Activated CD8-positive, alpha-beta memory T cell treated with anti-CD3 and anti-CD28 coated beads, Interleukin-2, amount 10 ng/mL, durations not matched to agents 7 days and 5 days (primary cell): Measurements from ENCODE around the gene CCDC18. TPM values are rescaled to one million over a fixed set of nuclear protein-coding genes. Genes with fewer than 3 reads are reported as not detected.
"Not testable (repeated sequence)": the region's sequence is repeated elsewhere in the genome, so short reads cannot be mapped to it uniquely, and the experiment has no call there.

Experiments used
- ATAC-seq: fragments of 150-1000 bp; cut with Tn5 transposase; one replicate; pipeline ENCODE4 v1.10.0; 2021; ENCODE audit warnings: moderate library complexity
- CTCF ChIA-PET: fragments of 350-600 bp; sonication (Branson Sonifier 250); formaldehyde crosslinking; loops from one replicate; lab custom pipeline; 2021; ENCODE audit warnings: antibody characterized with exemption; lab: Charles Lee
- DNase-seq: peaks from one replicate; pipeline ENCODE4 v3.0.0-alpha.2; 2020
- H3K27ac Mint-ChIP-seq: one replicate; pipeline ENCODE4 v1.8.0; 2021; ENCODE audit warnings: mild to moderate bottlenecking, mixed read lengths
- H3K27me3 Mint-ChIP-seq: one replicate; pipeline ENCODE4 v1.8.0; 2021; ENCODE audit warnings: mixed read lengths
- H3K36me3 Mint-ChIP-seq: one replicate; pipeline ENCODE4 v1.8.0; 2021; ENCODE audit warnings: mild to moderate bottlenecking, mixed read lengths
- H3K4me1 Mint-ChIP-seq: one replicate; pipeline ENCODE4 v1.8.0; 2021; ENCODE audit warnings: mixed read lengths
- H3K4me3 Mint-ChIP-seq: one replicate; pipeline ENCODE4 v1.8.0; 2021; ENCODE audit warnings: mild to moderate bottlenecking, moderate library complexity, mixed read lengths
- H3K9me3 Mint-ChIP-seq: one replicate; pipeline ENCODE4 v1.8.0; 2022; ENCODE audit warnings: low read depth, mixed read lengths
- total RNA-seq, 2 experiments: library from RNA; stranded (reverse); gene quantifications; one replicate each; pipeline ENCODE4 v1.2.3, GENCODE V29; 2021

Gene CCDC18
- total RNA-seq, 2 experiments from 2014 or later, result 30.5 to 37.7 TPM

GRCh38 chr1:93220716-93221115 is 40.2 kb downstream of the CCDC18 start:
- H3K9me3 Mint-ChIP-seq, H3K27me3 Mint-ChIP-seq, CTCF ChIA-PET, DNase-seq, H3K27ac Mint-ChIP-seq, H3K4me3 Mint-ChIP-seq, ATAC-seq: not testable (repeated sequence)
- peaks cover 65% of the 10 kb centered on the region for H3K36me3 Mint-ChIP-seq
- H3K4me1 Mint-ChIP-seq, result peaks cover 24% of the 10 kb centered on the region

- Mint-ChIP-seq H3K27ac (no peak overlapping the region), H3K36me3 (peaks cover 70% of the 10 kb centered on the region), H3K4me3 (no peak overlapping the region), H3K9me3 (peaks cover 4% of the 10 kb centered on the region), H3K4me1 (peaks cover 24% of the 10 kb centered on the region), H3K27me3 (no peaks in the 10 kb centered on the region)
- DNase-seq (no peak), ATAC-seq (no peak)
- CTCF ChIA-PET, result interaction anchor here (1.4 kb wide), 1 partner anchor 159 kb away, joined by 3 read pairs; no protein-coding TSS in a partner anchor
Observed at GRCh38 chr1:93221913-93222312, 41.4 kb downstream of the CCDC18 start.

- H3K27ac Mint-ChIP-seq, result no peak overlapping the region
- no peak for DNase-seq
- CTCF ChIA-PET, result no interaction called here
- H3K36me3 Mint-ChIP-seq, result peaks cover 62% of the 10 kb centered on the region
- H3K9me3 Mint-ChIP-seq, result peaks cover 4% of the 10 kb centered on the region
- no peak overlapping the region for H3K4me3 Mint-ChIP-seq
- H3K27me3 Mint-ChIP-seq, result no peaks in the 10 kb centered on the region
- H3K4me1 Mint-ChIP-seq, result peaks cover 24% of the 10 kb centered on the region
- no peak for ATAC-seq
Observed at GRCh38 chr1:93223023-93223675, 42.6 kb downstream of the CCDC18 start.

GRCh38 chr1:93235261-93235660 is 54.7 kb downstream of the CCDC18 start:
- CTCF ChIA-PET, result no interaction called here
- Mint-ChIP-seq H3K9me3 (peaks cover 10% of the 10 kb centered on the region), H3K4me3 (no peak overlapping the region), H3K4me1 (no peaks in the 10 kb centered on the region), H3K27ac (no peak overlapping the region), H3K36me3 (peaks cover 79% of the 10 kb centered on the region), H3K27me3 (no peaks in the 10 kb centered on the region)
- DNase-seq (no peak), ATAC-seq (no peak)

- H3K4me1 Mint-ChIP-seq, result no peaks in the 10 kb centered on the region
- peaks cover 10% of the 10 kb centered on the region for H3K9me3 Mint-ChIP-seq
- H3K36me3 Mint-ChIP-seq, result peaks cover 81% of the 10 kb centered on the region
- ATAC-seq (no peak), DNase-seq (no peak)
- CTCF ChIA-PET, result no interaction called here
- H3K27me3 Mint-ChIP-seq, result no peaks in the 10 kb centered on the region
- H3K4me3 Mint-ChIP-seq, result no peak overlapping the region
- no peak overlapping the region for H3K27ac Mint-ChIP-seq
Observed at GRCh38 chr1:93237021-93237420, 56.5 kb downstream of the CCDC18 start.

- no peak for ATAC-seq
- Mint-ChIP-seq H3K36me3 (peaks cover 84% of the 10 kb centered on the region), H3K27me3 (no peaks in the 10 kb centered on the region), H3K4me1 (no peaks in the 10 kb centered on the region), H3K27ac (no peak overlapping the region), H3K9me3 (peaks cover 13% of the 10 kb centered on the region), H3K4me3 (no peak overlapping the region)
- DNase-seq, result no peak
- CTCF ChIA-PET, result no interaction called here
Observed at GRCh38 chr1:93238425-93238824, 57.9 kb downstream of the CCDC18 start.

- CTCF ChIA-PET, result no interaction called here
- Mint-ChIP-seq H3K27me3 (no peaks in the 10 kb centered on the region), H3K4me3 (no peak overlapping the region), H3K27ac (no peak overlapping the region), H3K4me1 (no peaks in the 10 kb centered on the region), H3K36me3 (peaks cover 86% of the 10 kb centered on the region), H3K9me3 (peaks cover 20% of the 10 kb centered on the region)
- no peak for DNase-seq
- no peak for ATAC-seq
Observed at GRCh38 chr1:93239863-93240262, 59.3 kb downstream of the CCDC18 start.

GRCh38 chr1:93243233-93243632 is 62.7 kb downstream of the CCDC18 start:
- H3K27ac Mint-ChIP-seq, CTCF ChIA-PET, H3K4me1 Mint-ChIP-seq, ATAC-seq, H3K27me3 Mint-ChIP-seq, H3K4me3 Mint-ChIP-seq, DNase-seq: not testable (repeated sequence)
- H3K9me3 Mint-ChIP-seq, result peaks cover 20% of the 10 kb centered on the region
- H3K36me3 Mint-ChIP-seq, result peaks cover 81% of the 10 kb centered on the region

GRCh38 chr1:93244298-93245069 is 64.0 kb downstream of the CCDC18 start:
- H3K4me1 Mint-ChIP-seq, result no peaks in the 10 kb centered on the region
- no peak for ATAC-seq
- H3K36me3 Mint-ChIP-seq, result peaks cover 81% of the 10 kb centered on the region
- no peak for DNase-seq
- no peak overlapping the region for H3K27ac Mint-ChIP-seq
- H3K27me3 Mint-ChIP-seq, result no peaks in the 10 kb centered on the region
- peaks cover 20% of the 10 kb centered on the region for H3K9me3 Mint-ChIP-seq
- H3K4me3 Mint-ChIP-seq, result no peak overlapping the region
- CTCF ChIA-PET, result no interaction called here

- Mint-ChIP-seq H3K4me3 (no peak overlapping the region), H3K27ac (no peak overlapping the region), H3K27me3 (no peaks in the 10 kb centered on the region), H3K36me3 (peaks cover 65% of the 10 kb centered on the region), H3K9me3 (peaks cover 10% of the 10 kb centered on the region), H3K4me1 (no peaks in the 10 kb centered on the region)
- DNase-seq, result no peak
- no peak for ATAC-seq
- CTCF ChIA-PET, result no interaction called here
Observed at GRCh38 chr1:93251966-93252365, 71.4 kb downstream of the CCDC18 start.

GRCh38 chr1:93252598-93252997 is 72.1 kb downstream of the CCDC18 start:
- CTCF ChIA-PET, result no interaction called here
- Mint-ChIP-seq H3K36me3 (peaks cover 59% of the 10 kb centered on the region), H3K27ac (no peak overlapping the region), H3K4me1 (no peaks in the 10 kb centered on the region), H3K9me3 (peaks cover 10% of the 10 kb centered on the region), H3K4me3 (no peak overlapping the region), H3K27me3 (no peaks in the 10 kb centered on the region)
- ATAC-seq, result no peak
- no peak for DNase-seq

GRCh38 chr1:93253516-93253915 is 73.0 kb downstream of the CCDC18 start:
- DNase-seq (no peak), ATAC-seq (no peak)
- H3K27ac Mint-ChIP-seq, result no peak overlapping the region
- H3K4me3 Mint-ChIP-seq, result no peak overlapping the region
- peaks cover 54% of the 10 kb centered on the region for H3K36me3 Mint-ChIP-seq
- CTCF ChIA-PET, result no interaction called here
- H3K27me3 Mint-ChIP-seq, result no peaks in the 10 kb centered on the region
- peaks cover 10% of the 10 kb centered on the region for H3K9me3 Mint-ChIP-seq
- no peaks in the 10 kb centered on the region for H3K4me1 Mint-ChIP-seq

- DNase-seq (no peak), ATAC-seq (no peak)
- H3K27me3 Mint-ChIP-seq, result no peaks in the 10 kb centered on the region
- CTCF ChIA-PET, result interaction anchor here (2.0 kb wide), 1 partner anchor 49 kb away, joined by 6 read pairs; no protein-coding TSS in a partner anchor
- H3K9me3 Mint-ChIP-seq, result peaks cover 8% of the 10 kb centered on the region
- peaks cover 50% of the 10 kb centered on the region for H3K36me3 Mint-ChIP-seq
- no peak overlapping the region for H3K27ac Mint-ChIP-seq
- H3K4me1 Mint-ChIP-seq, result no peaks in the 10 kb centered on the region
- H3K4me3 Mint-ChIP-seq, result no peak overlapping the region
Observed at GRCh38 chr1:93255222-93256079, 74.9 kb downstream of the CCDC18 start.
